HCT116 (cell line): ENCODE measurements around the gene CDH23. TPM values are rescaled to one million over a fixed set of nuclear protein-coding genes. Genes with fewer than 3 reads are reported as not detected.

Experiments used
- ATAC-seq: fragments of 200-7000 bp; cut with Tn5 transposase; 2 replicates; pipeline ENCODE4 v1.9.1; 2020; ENCODE audit warnings: mild to moderate bottlenecking, moderate library complexity
- BruUV-seq: library from RNA; stranded (reverse); fragments of 400-500 nt; replicated peaks from 2 replicates; lab custom pipeline; 2021; lab: Mats Ljungman, UMichigan
- CTCF ChIA-PET: fragments of 300-600 bp; sonication (Branson Sonifier 250); formaldehyde crosslinking; loops from one replicate; lab custom pipeline; 2021; ENCODE audit warnings: antibody characterized with exemption; lab: Charles Lee
- POLR2A ChIA-PET: fragments of 300-600, 350-600 bp; sonication (Branson Sonifier 250); formaldehyde crosslinking; loops from one replicate; lab custom pipeline; 2021; ENCODE audit warnings: antibody characterized with exemption; lab: Charles Lee
- RAD21 ChIA-PET, 2 experiments: fragments of 300-600 bp; sonication (Branson Sonifier 250); formaldehyde crosslinking; loops; one replicate each; lab custom pipeline; 2023; ENCODE audit warnings: low total read pairs in 2 of 2; ENCODE audit not compliant: uncharacterized antibody in 2 of 2, unreplicated experiment in 2 of 2, low non-redundant PET in 1 of 2; lab: Charles Lee
- DNase-seq: peaks from one replicate; pipeline ENCODE4 v3.0.0-alpha.2; 2010; ENCODE audit warnings: low read depth, low spot score
- H2AFZ ChIP-seq: fragments of 200-600 bp; shearing (Covaris generic), sonication (generic); 2 replicates; pipeline ENCODE4 v1.6.1; 2017; ENCODE audit warnings: low read depth, mixed run types, mixed read lengths, antibody characterized with exemption, low read length; ENCODE audit not compliant: poor library complexity, severe bottlenecking
- H3K27ac ChIP-seq: 2 replicates; pipeline ENCODE4 v1.5.1; 2012; ENCODE audit warnings: low read depth, low read length
- H3K27me3 ChIP-seq: fragments of 200-600 bp; sonication (generic); 2 replicates; pipeline ENCODE4 v1.6.1; 2016; ENCODE audit warnings: mixed run types, low read length, mixed read lengths; ENCODE audit not compliant: insufficient read depth
- H3K36me3 ChIP-seq, 2 experiments: fragments of 200-500 bp in 1 of 2; fragments of 200-600 bp in 1 of 2; sonication (Bioruptor generic) in 1 of 2; sonication (generic) in 1 of 2; 2 replicates each; pipeline versions ENCODE4 v1.5.1 to v1.6.1; 2014 to 2016; ENCODE audit warnings: low read length in 2 of 2, inconsistent platforms in 1 of 2, mixed read lengths in 1 of 2, mixed run types in 1 of 2; ENCODE audit not compliant: insufficient read depth in 2 of 2, control insufficient read depth in 1 of 2
- H3K4me1 ChIP-seq, 2 experiments: fragments of 200-600 bp in 1 of 2; sonication (generic) in 1 of 2; 2 replicates each; pipeline versions ENCODE4 v1.5.1 to v1.6.1; 2012 to 2017; ENCODE audit warnings: low read length in 2 of 2, inconsistent platforms in 1 of 2, mild to moderate bottlenecking in 1 of 2, mixed read lengths in 1 of 2, mixed run types in 1 of 2, moderate library complexity in 1 of 2; ENCODE audit not compliant: insufficient read depth in 2 of 2, control insufficient read depth in 1 of 2
- H3K4me2 ChIP-seq: fragments of 200-600 bp; sonication (generic); 2 replicates; pipeline ENCODE4 v1.6.1; 2017; ENCODE audit warnings: mixed run types, low read length, mixed read lengths
- H3K4me3 ChIP-seq, 2 experiments: fragments of 200-600 bp in 1 of 2; sonication (generic) in 1 of 2; replicated peaks in 1 of 2; 2 replicates each; pipeline ENCODE4 v1.5.1; 2011 to 2016; ENCODE audit warnings: low read length in 2 of 2, control low read depth in 1 of 2, low read depth in 1 of 2, mild to moderate bottlenecking in 1 of 2, mixed read lengths in 1 of 2, mixed run types in 1 of 2
- H3K79me2 ChIP-seq: fragments of 200-600 bp; sonication (generic); 2 replicates; pipeline ENCODE4 v1.6.1; 2017; ENCODE audit warnings: mild to moderate bottlenecking, mixed run types, low read length, moderate library complexity, mixed read lengths; ENCODE audit not compliant: insufficient read depth
- H3K9ac ChIP-seq: fragments of 200-600 bp; sonication (generic); 2 replicates; pipeline ENCODE4 v1.6.1; 2016; ENCODE audit warnings: low read length, mixed read lengths
- H3K9me2 ChIP-seq: fragments of 200-600 bp; sonication (generic), shearing (Covaris generic); 2 replicates; pipeline ENCODE4 v1.6.1; 2017; ENCODE audit warnings: mixed run types, mild to moderate bottlenecking, moderate library complexity; ENCODE audit not compliant: insufficient read depth
- H3K9me3 ChIP-seq, 2 experiments: fragments of 200-500 bp in 1 of 2; fragments of 200-600 bp in 1 of 2; sonication (Bioruptor generic) in 1 of 2; sonication (generic) in 1 of 2; 2 replicates each; pipeline ENCODE4 v1.6.1; 2014 to 2017; ENCODE audit warnings: low read length in 2 of 2, mixed read lengths in 2 of 2, inconsistent platforms in 1 of 2, low read depth in 1 of 2, mild to moderate bottlenecking in 1 of 2, mixed run types in 1 of 2, moderate library complexity in 1 of 2; ENCODE audit not compliant: control insufficient read depth in 1 of 2, insufficient read depth in 1 of 2
- H4K20me1 ChIP-seq: fragments of 200-600 bp; sonication (generic), shearing (Covaris generic); 2 replicates; pipeline ENCODE4 v1.6.1; 2017; ENCODE audit warnings: mixed run types, mild to moderate bottlenecking, moderate library complexity; ENCODE audit not compliant: insufficient read depth
- CBX3 ChIP-seq: IDR thresholded peaks from 2 replicates; pipeline ENCODE4 v1.6.1; 2012; ENCODE audit warnings: low read depth
- CEBPB ChIP-seq: IDR thresholded peaks from 2 replicates; pipeline ENCODE4 v1.6.1; 2012; ENCODE audit warnings: low read depth
- CTCF ChIP-seq, 3 experiments: fragments of 200-600 bp in 1 of 3; sonication (generic) in 1 of 3; IDR thresholded peaks in 2 of 3; conservative IDR thresholded peaks in 1 of 3; 2 replicates each; pipeline ENCODE4 v1.5.1; 2012 to 2017; ENCODE audit warnings: low read depth in 2 of 3, low read length in 2 of 3, antibody characterized with exemption in 1 of 3, borderline replicate concordance in 1 of 3, control low read depth in 1 of 3, mild to moderate bottlenecking in 1 of 3, mixed read lengths in 1 of 3, mixed run types in 1 of 3, moderate library complexity in 1 of 3; ENCODE audit not compliant: insufficient read depth in 1 of 3
- EZH2phosphoT487 ChIP-seq: fragments of 200-600 bp; IDR thresholded peaks from 2 replicates; pipeline ENCODE4 v1.6.1; 2018; ENCODE audit warnings: antibody characterized with exemption, borderline replicate concordance
- FOSL1 ChIP-seq: IDR thresholded peaks from 2 replicates; pipeline ENCODE4 v1.6.1; 2012; ENCODE audit warnings: low read depth
- POLR2A ChIP-seq: IDR thresholded peaks from 2 replicates; pipeline ENCODE4 v1.7.0; 2011; ENCODE audit warnings: borderline replicate concordance; ENCODE audit not compliant: insufficient read depth, insufficient read length; ENCODE audit errors: extremely low read depth
- RAD21 ChIP-seq: IDR thresholded peaks from 2 replicates; pipeline ENCODE4 v1.6.1; 2012; ENCODE audit warnings: low read depth, mild to moderate bottlenecking
- SIN3A ChIP-seq: IDR thresholded peaks from 2 replicates; pipeline ENCODE4 v1.6.1; 2012; ENCODE audit warnings: low read depth
- SP1 ChIP-seq: IDR thresholded peaks from 2 replicates; pipeline ENCODE4 v1.6.1; 2012; ENCODE audit warnings: low read depth
- intact Hi-C: fragments of 100-400 bp; cut with micrococcal nuclease; formaldehyde crosslinking; loops from 2 replicates; pipeline ENCODE4 v1.10.0; 2022
- total RNA-seq: library from RNA; stranded (reverse); gene quantifications from one replicate; pipeline ENCODE4 v1.2.1, GENCODE V29; 2021; ENCODE audit not compliant: unreplicated experiment
- TF ChIP-seq, protein P1 (sequence below): IDR thresholded peaks from 2 replicates; pipeline ENCODE4 v1.6.1; 2012

The CDH23 gene
- total RNA-seq, 1 experiment from 2014 or later: not detected

- TF ChIP-seq FOSL1: no peak
- TF ChIP-seq EZH2phosphoT487: no peak
- no peak for TF ChIP-seq RAD21
- no peak for TF ChIP-seq CBX3
- TF ChIP-seq CEBPB: no peak
Observed at GRCh38 chr10:71811351-71811750, 414.6 kb downstream of the CDH23 start (continued).

GRCh38 chr10:71812016-71812912 lies 415.5 kb downstream of the CDH23 start:
- H3K36me3 ChIP-seq: peaks cover 0 to 9% of the 10 kb centered on the region in 2 experiments; a peak in 1 of 4 replicates
- H3K9me3 ChIP-seq: no peaks in the 10 kb centered on the region
- ChIA-PET CTCF (interaction anchor here (0.6 to 2.9 kb wide), 16 partner anchors 14 to 498 kb away, joined by 3 to 12 read pairs (median 5); partner anchors contain the start of genes SLC29A3 and VSIR), RAD21 (interaction anchor here (0.7 to 2.3 kb wide), 5 partner anchors 84 to 495 kb away, joined by 3 to 14 read pairs (median 7); no protein-coding TSS in a partner anchor), POLR2A (interaction anchor here (0.9 to 1.7 kb wide), 2 partner anchors 46 to 153 kb away, joined by 4 read pairs; no protein-coding TSS in a partner anchor)
- no peak overlapping the region for H2AFZ ChIP-seq
- peak; percentile 10 for DNase-seq
- no peaks in the 10 kb centered on the region for H4K20me1 ChIP-seq
- H3K4me2 ChIP-seq: no peak overlapping the region
- no peaks in the 10 kb centered on the region for H3K27me3 ChIP-seq
- H3K4me1 ChIP-seq: peaks cover 0 to 13% of the 10 kb centered on the region in 2 experiments; a peak in 2 of 4 replicates
- peak; percentile 95 for ATAC-seq
- no peaks in the 10 kb centered on the region for H3K79me2 ChIP-seq
- intact Hi-C loops: loop anchor here (1.0 to 5.0 kb wide), 3 partner anchors 103 to 498 kb away; no protein-coding TSS in a partner anchor
- no peak overlapping the region for H3K4me3 ChIP-seq
- no peaks in the 10 kb centered on the region for H3K9me2 ChIP-seq
- H3K27ac ChIP-seq: no peak overlapping the region
- H3K9ac ChIP-seq: no peak overlapping the region
- no TSS peak for BruUV-seq
- TF ChIP-seq CBX3 (no peak), SIN3A (no peak), RAD21 (peak; percentile 96), POLR2A (no peak), CEBPB (no peak), CTCF (IDR thresholded peaks at IDR 0.05 in 2 of 3, conservative IDR thresholded peaks at IDR 0.05 in 1 of 3; ENCODE audit: borderline replicate concordance in 1 of 3, insufficient read depth in 1 of 3, low read depth in 2 of 3, low read length in 2 of 3) (peak; percentile 88 to 92 (median 89)), SP1 (no peak)
- TF ChIP-seq, protein P1, sequence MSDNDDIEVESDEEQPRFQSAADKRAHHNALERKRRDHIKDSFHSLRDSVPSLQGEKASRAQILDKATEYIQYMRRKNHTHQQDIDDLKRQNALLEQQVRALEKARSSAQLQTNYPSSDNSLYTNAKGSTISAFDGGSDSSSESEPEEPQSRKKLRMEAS: peak; percentile 65; the same call in 1 of the 2 replicates
- TF ChIP-seq, all 23 proteins: peak for 3
